Large intestine (tissue), 3 donors: ENCODE data around the gene BMF. TPM values are rescaled to one million over a fixed set of nuclear protein-coding genes. Genes with fewer than 3 reads are reported as not detected.

Source experiments
- DNase-seq, 2 donors: peaks; one replicate each; pipeline versions ENCODE4 v3.0.0 to v3.0.0-alpha.2; 2013
- H3K27ac ChIP-seq: one replicate; pipeline ENCODE4 v1.5.1; 2013; ENCODE audit warnings: low read length
- H3K27me3 ChIP-seq: 2 replicates; pipeline ENCODE4 v1.6.1; 2013; ENCODE audit warnings: low read length; ENCODE audit not compliant: control insufficient read depth, insufficient read depth
- H3K36me3 ChIP-seq: 2 replicates; pipeline ENCODE4 v1.6.1; 2013; ENCODE audit warnings: low read length; ENCODE audit not compliant: control insufficient read depth, insufficient read depth
- H3K4me1 ChIP-seq: one replicate; pipeline ENCODE4 v1.6.1; 2013; ENCODE audit warnings: low read length; ENCODE audit not compliant: control insufficient read depth, insufficient read depth
- H3K4me3 ChIP-seq: one replicate; pipeline ENCODE4 v1.5.1; 2013; ENCODE audit warnings: low read length
- H3K9me3 ChIP-seq: one replicate; pipeline ENCODE4 v1.6.1; 2013; ENCODE audit warnings: mild to moderate bottlenecking, low read depth, low read length, moderate library complexity; ENCODE audit not compliant: control insufficient read depth
- WGBS: methylation state at CpG from one replicate; pipeline ENCODE4 v1.1.5; 2013; ENCODE audit warnings: low lambda C conversion rate; ENCODE audit not compliant: insufficient coverage; 5-methylcytosine and 5-hydroxymethylcytosine counted together
- polyA plus RNA-seq: library from polyadenylated mRNA; unstranded; fragments of 120-200 nt; gene quantifications from one replicate; pipeline ENCODE4 v1.2.1, GENCODE V29; 2013

Gene BMF
- polyA plus RNA-seq, 1 donor = 9.2 TPM

GRCh38 chr15:40103864-40104271 is 4.8 kb downstream of the BMF start:
- Histone ChIP-seq H3K27me3 (no peaks in the 10 kb centered on the region), H3K9me3 (no peaks in the 10 kb centered on the region), H3K4me1 (peaks cover 87% of the 10 kb centered on the region), H3K4me3 (no peak overlapping the region), H3K27ac (peak overlapping the region; percentile 88), H3K36me3 (peaks cover 6% of the 10 kb centered on the region)
- DNase-seq = no peak
- no CpG with 5 or more reads among the region's 7 CpGs for WGBS

GRCh38 chr15:40102897-40103858 is 5.5 kb downstream of the BMF start:
- Histone ChIP-seq H3K27ac (peak overlapping the region; percentile 88), H3K9me3 (no peaks in the 10 kb centered on the region), H3K4me1 (peaks cover 92% of the 10 kb centered on the region), H3K4me3 (no peak overlapping the region), H3K36me3 (peaks cover 6% of the 10 kb centered on the region), H3K27me3 (no peaks in the 10 kb centered on the region)
- WGBS = no CpG with 5 or more reads among the region's 29 CpGs
- DNase-seq = peak; percentile 79 to 92

- Histone ChIP-seq H3K36me3 (peaks cover 6% of the 10 kb centered on the region), H3K27ac (no peak overlapping the region), H3K4me1 (peaks cover 93% of the 10 kb centered on the region), H3K4me3 (no peak overlapping the region), H3K27me3 (no peaks in the 10 kb centered on the region), H3K9me3 (no peaks in the 10 kb centered on the region)
- WGBS = no CpG with 5 or more reads among the region's 6 CpGs
- no peak for DNase-seq
Observed at GRCh38 chr15:40100947-40101905, 7.5 kb downstream of the BMF start.

- H3K4me3 ChIP-seq = no peak overlapping the region
Observed at GRCh38 chr15:40100123-40100946, 8.3 kb downstream of the BMF start.

GRCh38 chr15:40098489-40099261 is 10.0 kb downstream of the BMF start:
- Histone ChIP-seq H3K36me3 (no peaks in the 10 kb centered on the region), H3K4me1 (peaks cover 77% of the 10 kb centered on the region), H3K27ac (peak overlapping the region; percentile 86), H3K27me3 (no peaks in the 10 kb centered on the region), H3K4me3 (no peak overlapping the region), H3K9me3 (no peaks in the 10 kb centered on the region)
- WGBS = no CpG with 5 or more reads among the region's 12 CpGs
- DNase-seq = peak; percentile 89 to 96

More at GRCh38 chr15:40100123-40100946, 8.3 kb downstream of the BMF start:
- H3K9me3 ChIP-seq = no peaks in the 10 kb centered on the region
- no peaks in the 10 kb centered on the region for H3K27me3 ChIP-seq
- DNase-seq = no peak
- H3K36me3 ChIP-seq = peaks cover under 1% of the 10 kb centered on the region
- no CpG with 5 or more reads among the region's 13 CpGs for WGBS
- peaks cover 92% of the 10 kb centered on the region for H3K4me1 ChIP-seq
- no peak overlapping the region for H3K27ac ChIP-seq

- peak in 1 of 2 donors; percentile 59 for DNase-seq
- no peak overlapping the region for H3K4me3 ChIP-seq
- no CpG with 5 or more reads among the region's 10 CpGs for WGBS
- peaks cover 78% of the 10 kb centered on the region for H3K4me1 ChIP-seq
- H3K27me3 ChIP-seq = no peaks in the 10 kb centered on the region
- H3K27ac ChIP-seq = peak overlapping the region; percentile 86
- H3K36me3 ChIP-seq = no peaks in the 10 kb centered on the region
- no peaks in the 10 kb centered on the region for H3K9me3 ChIP-seq
Observed at GRCh38 chr15:40097968-40098476, 10.7 kb downstream of the BMF start.

- Histone ChIP-seq H3K9me3 (no peaks in the 10 kb centered on the region), H3K27me3 (no peaks in the 10 kb centered on the region), H3K4me1 (peaks cover 78% of the 10 kb centered on the region), H3K4me3 (no peak overlapping the region), H3K36me3 (no peaks in the 10 kb centered on the region), H3K27ac (peak overlapping the region; percentile 86)
- DNase-seq = no peak
- no CpG with 5 or more reads among the region's 10 CpGs for WGBS
Observed at GRCh38 chr15:40097096-40097967, 11.3 kb downstream of the BMF start.

GRCh38 chr15:40096094-40096891 is 12.4 kb downstream of the BMF start:
- WGBS = 80% methylated on average over 3 of the region's 8 CpGs
- H3K4me1 ChIP-seq = peaks cover 80% of the 10 kb centered on the region
- peak overlapping the region; percentile 6 for H3K27ac ChIP-seq
- no peak for DNase-seq
- H3K36me3 ChIP-seq = peaks cover 3% of the 10 kb centered on the region
- no peaks in the 10 kb centered on the region for H3K9me3 ChIP-seq
- H3K27me3 ChIP-seq = no peaks in the 10 kb centered on the region
- no peak overlapping the region for H3K4me3 ChIP-seq
